ENCODE data around the gene ANXA2R.
"Not testable (repeated sequence)": the region's sequence is repeated elsewhere in the genome, so short reads cannot be mapped to it uniquely, and the experiment has no call there.

Gene ANXA2R

DNA sequence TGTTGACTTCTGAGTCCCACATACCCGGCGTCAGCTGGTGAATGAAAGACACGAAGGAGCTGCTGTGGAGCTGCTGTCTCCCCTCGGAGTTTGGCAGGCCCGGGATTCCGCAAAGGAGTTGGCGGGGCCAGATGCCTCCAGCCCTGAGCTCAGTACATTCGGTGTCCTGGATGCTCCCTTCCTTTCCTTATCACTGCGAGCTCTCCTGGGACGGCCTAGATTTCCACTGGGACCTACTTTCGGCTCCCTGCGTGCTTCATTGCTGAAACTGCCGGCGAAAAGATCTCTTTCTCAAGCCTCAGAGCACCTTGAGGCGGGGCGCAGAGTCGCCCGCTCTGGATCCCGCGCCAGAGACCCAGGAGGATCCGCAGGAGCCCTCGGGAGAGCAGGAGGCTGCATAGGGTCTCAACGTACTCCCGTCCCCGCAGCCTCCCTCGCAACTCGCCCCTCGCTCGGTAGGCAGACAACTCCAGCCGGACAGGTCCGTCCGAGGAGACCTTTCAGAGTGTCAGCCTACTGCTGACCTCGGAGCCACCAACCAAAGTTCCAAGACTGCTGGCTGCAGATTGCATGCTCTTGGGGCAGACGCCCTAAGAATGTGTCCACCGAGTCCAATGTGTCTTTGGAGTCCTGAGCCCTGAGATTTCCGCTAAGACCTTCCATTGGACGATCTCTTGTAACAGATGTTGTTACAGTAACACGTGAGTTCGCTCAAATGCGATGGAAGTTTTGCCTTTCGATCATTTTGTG, 6.1 kb downstream of the ANXA2R start:
- DNase-seq: no peak

- no peak for DNase-seq
Measured at GRCh38 chr5:43027054-43027785, 12.9 kb downstream of the ANXA2R start.

GRCh38 chr5:43025184-43025950, 14.8 kb downstream of the ANXA2R start:
- not testable (repeated sequence) for DNase-seq

- no peak for DNase-seq
Measured at GRCh38 chr5:43024217-43024616, 15.9 kb downstream of the ANXA2R start.

- DNase-seq: no peak
Measured at GRCh38 chr5:43021151-43021550, 19.0 kb downstream of the ANXA2R start.

GRCh38 chr5:43020399-43020746, 19.7 kb downstream of the ANXA2R start:
- no peak for DNase-seq

DNA sequence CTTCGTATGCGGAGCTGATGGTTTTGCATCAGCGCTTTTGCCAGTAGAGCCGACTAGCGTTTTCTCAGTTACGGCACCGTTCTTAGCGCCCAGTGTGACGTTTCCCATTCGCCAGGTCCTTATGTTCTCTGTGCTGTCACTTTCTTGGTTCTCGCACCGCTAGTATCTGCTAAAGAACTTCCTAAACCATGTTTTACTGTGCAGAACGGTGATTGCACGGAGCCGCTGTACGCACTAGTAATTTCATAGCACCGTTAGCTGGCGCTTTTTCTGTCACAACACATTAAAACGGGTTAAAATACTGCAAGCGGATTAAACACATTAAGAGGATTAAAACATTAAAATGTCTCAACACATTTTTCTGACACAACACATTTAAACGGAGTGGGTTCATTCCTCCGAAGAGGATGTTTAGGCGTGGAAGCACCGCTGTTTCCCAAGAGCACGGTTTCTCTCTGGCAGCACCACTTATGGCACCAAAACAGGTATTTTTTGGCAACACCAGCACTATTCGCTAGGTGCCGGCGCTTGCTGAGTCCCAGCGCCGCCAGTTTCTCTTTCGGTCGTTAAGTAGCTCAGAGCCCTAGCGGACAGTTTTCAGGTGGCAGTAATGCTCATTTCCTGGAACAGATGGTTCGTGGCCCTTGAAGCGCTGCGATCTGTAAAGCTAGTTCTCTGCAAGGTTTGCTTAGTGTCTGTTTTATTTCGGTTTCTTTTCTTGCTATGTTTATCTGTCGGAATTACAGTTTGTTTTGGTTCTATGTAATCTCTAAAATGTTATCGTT, 20.3 kb downstream of the ANXA2R start:
- peak; percentile 89 for DNase-seq

- no peak for DNase-seq
Measured at GRCh38 chr5:43019291-43019613, 20.9 kb downstream of the ANXA2R start.

DNA sequence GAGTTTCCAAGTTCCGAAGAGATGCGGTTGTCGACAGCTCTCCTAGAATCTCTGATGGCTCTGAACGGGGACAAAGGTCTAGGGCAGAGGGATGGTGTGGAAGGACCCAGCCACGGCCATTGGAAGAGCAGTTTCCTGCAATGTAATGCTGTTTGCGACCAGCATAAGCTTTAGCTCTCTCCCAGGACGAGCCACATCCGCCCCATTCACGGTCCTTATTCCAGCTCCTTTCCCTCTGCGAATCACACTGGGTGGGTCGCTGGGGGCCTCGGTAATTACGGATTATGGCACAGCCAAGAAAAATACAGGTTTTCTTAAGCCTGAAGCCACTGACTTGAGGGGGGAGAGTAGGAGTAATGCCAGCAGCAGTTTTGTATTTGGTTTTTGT, 22.7 kb downstream of the ANXA2R start:
- DNase-seq: no peak

- no peak for DNase-seq
Measured at GRCh38 chr5:43016217-43016779, 23.8 kb downstream of the ANXA2R start.

DNA sequence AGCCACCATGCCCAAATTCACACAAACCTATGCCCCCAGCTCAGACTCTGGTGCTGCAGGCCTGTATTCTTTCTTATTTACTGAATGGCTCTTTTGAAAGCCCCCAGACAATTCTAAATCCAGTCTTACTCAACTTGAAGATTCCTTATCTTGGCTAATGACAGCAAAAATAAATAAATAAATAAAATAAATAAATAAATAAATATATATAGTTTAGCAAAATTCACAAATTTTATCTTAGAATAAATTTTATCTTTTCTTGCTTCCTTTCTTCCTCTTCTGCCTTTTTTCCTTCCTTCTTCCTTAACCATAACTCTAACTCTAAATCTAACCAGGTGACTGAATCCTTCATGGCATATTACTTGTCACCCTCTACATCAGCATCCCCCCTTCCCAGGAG, 25.6 kb downstream of the ANXA2R start:
- DNase-seq: no peak

GRCh38 chr5:43010935-43011315, 29.2 kb downstream of the ANXA2R start:
- DNase-seq: no peak

- peak; percentile 87 for DNase-seq
Measured at GRCh38 chr5:43008363-43009153, 31.6 kb downstream of the ANXA2R start.

GRCh38 chr5:43007911-43008362, 32.2 kb downstream of the ANXA2R start:
- peak; percentile 89 for DNase-seq

DNA sequence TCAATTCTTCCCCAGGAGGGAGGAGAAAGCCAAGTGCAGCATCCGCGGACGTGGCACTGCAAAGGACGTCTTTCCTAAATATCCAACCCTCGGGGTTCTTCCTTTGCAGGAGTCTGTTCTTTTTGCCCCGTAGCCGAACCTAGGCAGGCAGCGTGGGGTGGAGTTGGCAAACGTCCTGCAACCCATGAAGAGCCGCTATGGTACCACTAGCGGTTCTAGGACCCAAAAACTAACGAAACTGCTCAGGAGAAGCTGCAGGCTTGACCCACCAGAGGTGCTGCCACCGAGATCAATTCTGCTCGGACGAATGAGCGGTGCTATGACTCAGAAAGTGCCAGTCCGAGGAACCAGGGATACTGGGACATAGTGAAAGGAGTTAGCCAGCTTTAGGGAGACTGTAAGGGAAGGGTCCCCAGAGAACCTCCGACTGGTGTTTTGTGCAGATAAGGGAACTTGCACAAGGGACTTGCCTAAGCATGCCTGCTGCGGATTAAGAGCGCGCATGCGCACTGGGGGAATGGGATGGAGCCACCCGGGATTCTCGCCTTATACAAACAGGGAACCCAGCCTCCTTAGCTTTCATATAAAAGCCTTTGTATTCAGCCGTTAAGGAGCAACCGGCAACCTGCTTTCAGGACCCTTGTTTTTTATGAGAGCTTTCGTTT, 32.7 kb downstream of the ANXA2R start:
- DNase-seq: peak; percentile 85

- no peak for DNase-seq
Measured at GRCh38 chr5:43006424-43007202, 33.5 kb downstream of the ANXA2R start.

DNA sequence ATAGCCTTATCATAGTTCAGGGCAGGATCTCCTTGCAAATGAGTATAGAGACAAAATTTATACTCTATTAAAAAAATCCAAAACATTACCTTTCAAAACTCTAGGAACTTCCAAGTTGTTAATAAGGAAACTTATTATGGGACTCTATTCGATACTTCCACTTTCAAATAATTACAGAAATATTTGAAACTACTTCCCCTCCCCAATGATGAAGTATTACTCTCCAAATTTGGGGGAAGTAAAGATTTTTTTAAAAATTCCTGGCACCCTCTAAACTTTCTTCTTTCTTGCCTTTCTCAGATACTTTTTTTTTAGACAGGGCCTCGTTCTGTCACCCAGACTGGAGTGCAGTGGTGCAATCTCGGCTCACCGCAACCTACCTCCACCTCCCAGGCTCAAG, 35.1 kb downstream of the ANXA2R start:
- no peak for DNase-seq

- DNase-seq: no peak
Measured at GRCh38 chr5:43001748-43002147, 38.4 kb downstream of the ANXA2R start.

DNA sequence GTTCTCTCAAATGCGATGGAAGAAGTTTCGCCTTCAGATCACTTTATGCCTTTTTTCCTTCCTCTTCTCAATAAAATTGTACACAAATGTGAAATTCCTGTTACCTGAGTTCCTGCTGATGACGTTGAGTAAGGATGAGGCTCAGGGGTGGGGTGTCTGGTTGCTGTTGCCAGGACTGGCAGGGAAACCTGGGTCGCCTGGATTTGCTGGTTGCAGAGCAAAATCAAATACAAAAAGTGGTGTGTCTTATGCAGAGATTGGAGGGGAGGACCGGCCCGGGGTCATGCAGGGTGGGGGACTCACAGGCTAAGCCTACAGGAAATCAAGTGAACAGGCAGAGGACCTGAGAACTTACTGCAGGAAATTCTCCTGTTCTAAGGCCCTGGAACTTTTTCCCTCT, 39.2 kb downstream of the ANXA2R start:
- no peak for DNase-seq

GRCh38 chr5:43000111-43000840, 39.8 kb downstream of the ANXA2R start:
- no peak for DNase-seq
